ENCODE measurements around the gene MICAL3.

MICAL3 gene

GRCh38 chr22:17783773-17784480, 240.4 kb downstream of the MICAL3 start:
- DNase-seq (ENCODE audit: low spot score) (no peak), FAIRE-seq (no peak)

- DNase-seq (ENCODE audit: low spot score) (no peak), FAIRE-seq (no peak)
Measured at GRCh38 chr22:17783312-17783711, 241.0 kb downstream of the MICAL3 start.

GRCh38 chr22:17782621-17783020, 241.7 kb downstream of the MICAL3 start:
- no peak for FAIRE-seq

GRCh38 chr22:17782158-17782557, 242.2 kb downstream of the MICAL3 start:
- no peak for FAIRE-seq
- DNase-seq (ENCODE audit: low spot score), result no peak

More at GRCh38 chr22:17782621-17783020, 241.7 kb downstream of the MICAL3 start:
- no peak for DNase-seq (ENCODE audit: low spot score)

- DNase-seq (ENCODE audit: low spot score) (peak; percentile 79), FAIRE-seq (no peak)
Measured at GRCh38 chr22:17781319-17782031, 242.9 kb downstream of the MICAL3 start.

GRCh38 chr22:17780741-17781318, 243.5 kb downstream of the MICAL3 start:
- no peak for DNase-seq (ENCODE audit: low spot score)
- no peak for FAIRE-seq

- DNase-seq (ENCODE audit: low spot score), result no peak
- FAIRE-seq, result no peak
Measured at GRCh38 chr22:17780116-17780740, 244.1 kb downstream of the MICAL3 start.

- DNase-seq (ENCODE audit: low spot score), result no peak
- FAIRE-seq, result no peak
Measured at GRCh38 chr22:17779286-17780115, 244.9 kb downstream of the MICAL3 start.

- no peak for FAIRE-seq
- DNase-seq (ENCODE audit: low spot score), result no peak
Measured at GRCh38 chr22:17778412-17778976, 245.9 kb downstream of the MICAL3 start.

- DNase-seq (ENCODE audit: low spot score) (no peak), FAIRE-seq (no peak)
Measured at GRCh38 chr22:17777717-17778044, 246.7 kb downstream of the MICAL3 start.

GRCh38 chr22:17777005-17777716, 247.2 kb downstream of the MICAL3 start:
- FAIRE-seq (no peak), DNase-seq (ENCODE audit: low spot score) (peak; percentile 16)

GRCh38 chr22:17775781-17776465, 248.4 kb downstream of the MICAL3 start:
- no peak for DNase-seq (ENCODE audit: low spot score)
- no peak for FAIRE-seq

GRCh38 chr22:17774926-17775685, 249.3 kb downstream of the MICAL3 start:
- no peak for FAIRE-seq
- DNase-seq (ENCODE audit: low spot score), result no peak

GRCh38 chr22:17774206-17774925, 250.0 kb downstream of the MICAL3 start, which contains the start of gene BID:
TSS of gene BID (minus strand) at chr22:17774469. CDS start at chr22:17750116, 24,353 bp downstream.
- DNase-seq (ENCODE audit: low spot score), result no peak
- no peak for FAIRE-seq

- DNase-seq (ENCODE audit: low spot score) (peak; percentile 27), FAIRE-seq (no peak)
Measured at GRCh38 chr22:17773606-17774205, 250.7 kb downstream of the MICAL3 start.

- DNase-seq (ENCODE audit: low spot score) (peak; percentile 48), FAIRE-seq (no peak)
Measured at GRCh38 chr22:17772958-17773605, 251.3 kb downstream of the MICAL3 start.

GRCh38 chr22:17772249-17772957, 252.0 kb downstream of the MICAL3 start:
- DNase-seq (ENCODE audit: low spot score) (peak; percentile 62), FAIRE-seq (no peak)

Measured in RCC 7860 (cell line).